B cell (primary cell): ENCODE data around the gene PRRC2B. TPM values are rescaled to one million over a fixed set of nuclear protein-coding genes. Genes with fewer than 3 reads are reported as not detected.

Experiments used
- ATAC-seq: fragments of 200-7000 bp; cut with Tn5 transposase; one replicate; pipeline ENCODE4 v1.10.0; 2021; ENCODE audit warnings: low read depth, mild to moderate bottlenecking, moderate number of reproducible peaks, moderate library complexity
- CTCF ChIA-PET: fragments of 350-600 bp; sonication (Branson Sonifier 250); formaldehyde crosslinking; loops from one replicate; lab custom pipeline; 2021; ENCODE audit warnings: antibody characterized with exemption, inconsistent platforms; lab: Charles Lee
- POLR2A ChIA-PET: fragments of 350-600 bp; sonication (Branson Sonifier 250); formaldehyde crosslinking; loops from one replicate; lab custom pipeline; 2021; ENCODE audit warnings: antibody characterized with exemption; lab: Charles Lee
- DNase-seq: peaks from one replicate; pipeline ENCODE4 v3.0.0; 2013
- H2AFZ ChIP-seq: 2 replicates; pipeline ENCODE4 v1.6.1; 2012; ENCODE audit warnings: mild to moderate bottlenecking, low read depth, low read length; ENCODE audit not compliant: insufficient read depth, poor library complexity, severe bottlenecking
- H3K27ac ChIP-seq, 2 donors: 1 replicate in 1 of 2; 2 replicates in 1 of 2; pipeline ENCODE4 v1.5.1; 2012 to 2013; ENCODE audit warnings: low read length in 2 of 2, mild to moderate bottlenecking in 2 of 2, moderate library complexity in 1 of 2
- H3K27me3 ChIP-seq, 4 experiments: fragments of 200-600 bp in 1 of 4; sonication (generic) in 1 of 4; replicated peaks in 1 of 4; 1 replicate in 2 of 4; 2 replicates in 2 of 4; pipeline versions ENCODE4 v1.6.1 to v1.7.0; 2013 to 2016; ENCODE audit warnings: low read length in 3 of 4, mild to moderate bottlenecking in 2 of 4, mixed read lengths in 1 of 4, moderate library complexity in 1 of 4; ENCODE audit not compliant: insufficient read depth in 4 of 4, control insufficient read depth in 3 of 4; ENCODE audit errors: control extremely low read depth in 1 of 4
- H3K36me3 ChIP-seq, 2 experiments: replicated peaks in 1 of 2; 1 replicate in 1 of 2; 2 replicates in 1 of 2; pipeline versions ENCODE4 v1.6.1 to v1.7.1; 2013; ENCODE audit warnings: low read length in 1 of 2; ENCODE audit not compliant: insufficient read depth in 2 of 2, control insufficient read depth in 1 of 2; ENCODE audit errors: control extremely low read depth in 1 of 2, extremely low read depth in 1 of 2
- H3K4me1 ChIP-seq, 2 donors: fragments of 200-600 bp in 1 of 2; sonication (generic) in 1 of 2; 1 replicate in 1 of 2; 2 replicates in 1 of 2; pipeline versions ENCODE4 v1.5.1 to v1.6.1; 2013 to 2017; ENCODE audit warnings: low read length in 2 of 2; ENCODE audit not compliant: control insufficient read depth in 2 of 2, insufficient read depth in 2 of 2
- H3K4me2 ChIP-seq: replicated peaks from 2 replicates; pipeline ENCODE3; 2012; ENCODE audit warnings: mild to moderate bottlenecking, low read depth, low read length; ENCODE audit not compliant: poor library complexity, severe bottlenecking
- H3K4me3 ChIP-seq, 5 experiments: fragments of 200-600 bp in 1 of 5; sonication (generic) in 1 of 5; 1 replicate in 3 of 5; 2 replicates in 2 of 5; pipeline versions ENCODE4 v1.5.1 to v1.7.0; 2011 to 2016; ENCODE audit warnings: low read length in 4 of 5, mild to moderate bottlenecking in 4 of 5, low read depth in 2 of 5, control low read depth in 1 of 5, moderate library complexity in 1 of 5; ENCODE audit not compliant: insufficient read depth in 1 of 5; ENCODE audit errors: control extremely low read depth in 1 of 5, extremely low read depth in 1 of 5
- H3K79me2 ChIP-seq: fragments of 200-600 bp; sonication (generic); one replicate; pipeline ENCODE4 v1.6.0; 2016; ENCODE audit warnings: low read length; ENCODE audit not compliant: control insufficient read depth, insufficient read depth
- H3K9ac ChIP-seq: fragments of 200-600 bp; sonication (generic); 2 replicates; pipeline ENCODE4 v1.6.1; 2017; ENCODE audit warnings: mild to moderate bottlenecking, low read length, moderate library complexity
- H3K9me3 ChIP-seq, 3 donors: one replicate each; pipeline versions ENCODE4 v1.6.1 to v1.7.1; 2013; ENCODE audit warnings: low read length in 2 of 3; ENCODE audit not compliant: control insufficient read depth in 2 of 3, insufficient read depth in 1 of 3; ENCODE audit errors: control extremely low read depth in 1 of 3
- H4K20me1 ChIP-seq: 2 replicates; pipeline ENCODE4 v1.6.0; 2012; ENCODE audit warnings: mild to moderate bottlenecking, low read length; ENCODE audit not compliant: insufficient read depth, control insufficient read depth, poor library complexity, severe bottlenecking
- H3K27ac Mint-ChIP-seq: one replicate; pipeline ENCODE4 v1.8.0; 2021; ENCODE audit warnings: mixed read lengths
- H3K27me3 Mint-ChIP-seq: one replicate; pipeline ENCODE4 v1.8.0; 2021; ENCODE audit warnings: mixed read lengths
- H3K4me1 Mint-ChIP-seq: one replicate; pipeline ENCODE4 v1.8.0; 2021; ENCODE audit warnings: mixed read lengths
- H3K4me3 Mint-ChIP-seq: one replicate; pipeline ENCODE4 v1.8.0; 2021; ENCODE audit warnings: mixed read lengths
- H3K9me3 Mint-ChIP-seq: one replicate; pipeline ENCODE4 v1.8.0; 2022; ENCODE audit warnings: mixed read lengths; ENCODE audit not compliant: insufficient read depth
- CTCF ChIP-seq: fragments of 200-600 bp; IDR thresholded peaks from one replicate; pipeline ENCODE4 v1.8.0; 2022; ENCODE audit warnings: antibody characterized with exemption, mild to moderate bottlenecking
- EZH2 ChIP-seq: IDR thresholded peaks from 2 replicates; pipeline ENCODE4 v1.6.1; 2012; ENCODE audit warnings: borderline replicate concordance, low read depth, mild to moderate bottlenecking, moderate library complexity, low read length; ENCODE audit not compliant: insufficient read depth, poor library complexity, severe bottlenecking
- WGBS: methylation state at CpG from one replicate; pipeline ENCODE4 v1.1.5; 2013; ENCODE audit warnings: missing lambda C conversion rate; ENCODE audit not compliant: insufficient coverage; 5-methylcytosine and 5-hydroxymethylcytosine counted together
- intact Hi-C: fragments of 100-400 bp; cut with micrococcal nuclease; formaldehyde crosslinking; loops from one replicate; pipeline ENCODE4 v1.10.0; 2022
- polyA plus RNA-seq: library from polyadenylated mRNA; depleted of rRNA; stranded (reverse); fragments of >200 nt; gene quantifications from 2 replicates; pipeline ENCODE4 v1.2.3, GENCODE V29; 2012
- total RNA-seq, 2 donors: library from RNA; stranded (reverse); fragments of 120-200 nt in 1 of 2; gene quantifications; 1 replicate in 1 of 2; 2 replicates in 1 of 2; pipeline versions ENCODE4 v1.2.3 to v1.2.4, GENCODE V29; 2013 to 2022

Gene PRRC2B
- total and polyA plus RNA-seq, 2 donors (not counting 1 experiment from before 2014, with no cell fraction given), result 63.9 to 268 TPM

- no peaks in the 10 kb centered on the region for H3K9me3 ChIP-seq
- no peaks in the 10 kb centered on the region for H3K79me2 ChIP-seq
- no peak for ATAC-seq
- no peak for DNase-seq
- intact Hi-C loops, result no loop called here
- H3K27me3 Mint-ChIP-seq, result no peaks in the 10 kb centered on the region
- no peak overlapping the region for H3K4me3 Mint-ChIP-seq
- CTCF ChIA-PET, result no interaction called here
- H4K20me1 ChIP-seq, result no peaks in the 10 kb centered on the region
- 96% methylated on average over 12 of the region's 13 CpGs for WGBS
- H3K9me3 Mint-ChIP-seq, result no peaks in the 10 kb centered on the region
- POLR2A ChIA-PET, result no interaction called here
- no peaks in the 10 kb centered on the region for H3K27me3 ChIP-seq
- peaks cover 0 to 81% of the 10 kb centered on the region in 2 experiments for H3K36me3 ChIP-seq
- no peak overlapping the region for H3K4me2 ChIP-seq
- no peaks in the 10 kb centered on the region for H3K4me1 Mint-ChIP-seq
- TF ChIP-seq CTCF (no peak), EZH2 (no peak)
- H3K27ac Mint-ChIP-seq, result no peak overlapping the region
- H3K27ac ChIP-seq, result no peak overlapping the region
- H2AFZ ChIP-seq, result no peak overlapping the region
- H3K4me3 ChIP-seq, result no peak overlapping the region
- no peak overlapping the region for H3K9ac ChIP-seq
- H3K4me1 ChIP-seq, result no peaks in the 10 kb centered on the region
These were observed 127.9 kb downstream of the PRRC2B start for GRCh38 chr9:131521822-131522221.

- POLR2A ChIA-PET, result no interaction called here
- Histone ChIP-seq H4K20me1 (no peaks in the 10 kb centered on the region), H3K27me3 (no peaks in the 10 kb centered on the region), H3K27ac (no peak overlapping the region), H3K79me2 (no peaks in the 10 kb centered on the region), H3K4me1 (no peaks in the 10 kb centered on the region), H3K4me2 (no peak overlapping the region), H3K36me3 (peaks cover 0 to 85% of the 10 kb centered on the region in 2 experiments), H3K9me3 (no peaks in the 10 kb centered on the region), H3K4me3 (no peak overlapping the region), H3K9ac (no peak overlapping the region), H2AFZ (no peak overlapping the region)
- no peak for DNase-seq
- Mint-ChIP-seq H3K9me3 (no peaks in the 10 kb centered on the region), H3K27ac (no peak overlapping the region), H3K27me3 (no peaks in the 10 kb centered on the region), H3K4me1 (no peaks in the 10 kb centered on the region), H3K4me3 (no peak overlapping the region)
- CTCF ChIA-PET, result no interaction called here
- intact Hi-C loops, result no loop called here
- 97% methylated on average over 27 of the region's 29 CpGs for WGBS
- ATAC-seq, result no peak
- no peak for TF ChIP-seq CTCF
- no peak for TF ChIP-seq EZH2
These were observed 128.6 kb downstream of the PRRC2B start for GRCh38 chr9:131522257-131523085.
